ENCODE results near the gene HIVEP2.

DNA sequence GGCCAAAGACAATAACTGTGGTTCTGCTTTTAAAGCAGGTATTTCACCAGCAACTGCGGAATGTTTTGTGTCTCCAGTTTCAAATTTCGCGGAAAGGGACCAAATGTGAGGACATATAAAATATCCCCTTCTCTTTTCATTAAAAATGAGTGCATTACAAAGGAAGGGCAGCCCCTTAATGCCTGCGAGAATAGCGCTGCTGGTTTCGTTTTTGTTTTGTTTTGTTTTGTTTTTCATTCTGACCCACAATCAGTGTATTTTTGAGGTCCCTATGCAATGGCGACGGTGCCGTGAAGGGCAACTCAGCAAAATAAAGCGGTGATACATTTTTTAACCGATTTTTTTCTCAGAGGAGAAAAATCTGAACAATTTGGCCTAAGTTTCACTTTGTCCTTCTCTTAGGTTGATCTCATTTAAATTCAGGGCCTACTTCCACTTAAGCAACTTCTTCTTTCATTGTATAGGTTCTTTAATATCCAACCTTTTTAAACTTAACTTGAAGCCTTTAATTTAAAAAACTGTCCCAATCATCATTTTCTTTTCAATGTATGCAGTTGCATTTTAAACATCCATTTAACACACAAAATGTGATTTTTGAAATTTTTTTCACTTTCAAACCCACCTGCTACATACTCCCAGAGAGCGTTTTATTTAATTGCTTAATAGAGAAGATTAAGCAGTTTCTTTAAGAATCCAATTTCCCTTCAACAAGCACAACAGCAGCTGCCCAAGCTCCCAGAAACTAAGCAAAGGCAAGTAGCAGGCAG lies 2.9 kb upstream of the HIVEP2 start:
- TF ChIP-seq POLR2A (IDR thresholded peaks at IDR 0.05): no peak
- TF ChIP-seq CTCF (IDR thresholded peaks at IDR 0.05): no peak
